Hepatocyte (in vitro differentiated cells): ENCODE results near the gene USO1.

Source experiments
- EZH2 ChIP-seq: fragments of 200-600 bp; sonication (generic); IDR thresholded peaks from 2 replicates; pipeline ENCODE4 v1.6.1; 2016; ENCODE audit warnings: antibody characterized with exemption, mild to moderate bottlenecking, borderline replicate concordance
- TF ChIP-seq, protein P1 (sequence below): fragments of 200-600 bp; sonication (generic); IDR thresholded peaks from 2 replicates; pipeline ENCODE4 v1.5.1; 2016; ENCODE audit warnings: antibody characterized with exemption, mild to moderate bottlenecking; ENCODE audit not compliant: poor library complexity

DNA sequence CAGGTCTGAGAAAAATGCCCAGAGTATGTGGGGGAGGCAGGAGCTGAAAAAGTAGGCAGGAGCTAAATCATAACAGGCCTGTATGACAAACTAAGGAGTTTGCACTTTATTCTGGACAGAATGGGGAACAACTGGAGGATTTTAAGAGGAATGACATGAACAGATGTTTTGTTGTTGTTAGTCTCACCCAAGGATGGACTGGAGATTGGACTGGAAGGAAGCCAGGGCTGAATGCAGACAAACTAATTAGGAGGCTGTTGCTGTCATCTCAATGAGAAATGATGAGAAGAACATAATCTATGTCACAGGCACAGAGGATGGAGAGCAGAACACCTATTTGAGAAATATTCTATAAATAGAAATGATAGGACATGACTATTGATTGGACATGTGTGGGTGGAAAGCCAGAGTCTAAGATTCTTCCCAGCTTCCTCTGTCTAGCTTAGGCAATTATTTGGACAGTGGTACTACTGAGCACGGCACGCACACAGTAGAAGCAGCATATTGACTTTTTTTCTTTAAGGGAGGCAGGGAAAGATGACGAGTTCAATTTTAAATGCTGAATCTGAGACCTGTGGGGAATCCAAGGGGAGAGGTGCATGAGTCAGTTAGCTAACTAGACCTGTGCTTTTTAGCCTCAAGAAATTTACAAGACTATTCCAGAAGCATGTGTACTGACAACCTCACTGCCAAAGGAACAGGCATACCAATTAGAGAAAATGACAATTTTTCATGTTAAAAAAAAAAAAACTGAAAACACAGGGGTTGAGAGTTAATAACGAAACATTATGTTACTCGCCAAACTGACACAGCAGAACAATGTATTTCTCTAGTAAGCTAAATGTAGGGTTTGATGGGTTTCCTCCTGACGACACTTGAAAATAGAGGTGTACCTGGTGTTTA lies 963 bp upstream of the USO1 start:
- TF ChIP-seq, protein P1, sequence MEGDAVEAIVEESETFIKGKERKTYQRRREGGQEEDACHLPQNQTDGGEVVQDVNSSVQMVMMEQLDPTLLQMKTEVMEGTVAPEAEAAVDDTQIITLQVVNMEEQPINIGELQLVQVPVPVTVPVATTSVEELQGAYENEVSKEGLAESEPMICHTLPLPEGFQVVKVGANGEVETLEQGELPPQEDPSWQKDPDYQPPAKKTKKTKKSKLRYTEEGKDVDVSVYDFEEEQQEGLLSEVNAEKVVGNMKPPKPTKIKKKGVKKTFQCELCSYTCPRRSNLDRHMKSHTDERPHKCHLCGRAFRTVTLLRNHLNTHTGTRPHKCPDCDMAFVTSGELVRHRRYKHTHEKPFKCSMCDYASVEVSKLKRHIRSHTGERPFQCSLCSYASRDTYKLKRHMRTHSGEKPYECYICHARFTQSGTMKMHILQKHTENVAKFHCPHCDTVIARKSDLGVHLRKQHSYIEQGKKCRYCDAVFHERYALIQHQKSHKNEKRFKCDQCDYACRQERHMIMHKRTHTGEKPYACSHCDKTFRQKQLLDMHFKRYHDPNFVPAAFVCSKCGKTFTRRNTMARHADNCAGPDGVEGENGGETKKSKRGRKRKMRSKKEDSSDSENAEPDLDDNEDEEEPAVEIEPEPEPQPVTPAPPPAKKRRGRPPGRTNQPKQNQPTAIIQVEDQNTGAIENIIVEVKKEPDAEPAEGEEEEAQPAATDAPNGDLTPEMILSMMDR, result no peak
- no peak for TF ChIP-seq EZH2
